Kidney (tissue), 14 donors: ENCODE results near the gene SEL1L. TPM values are rescaled to one million over a fixed set of nuclear protein-coding genes. Genes with fewer than 3 reads are reported as not detected.

Experiments used
- DNase-seq, 5 donors: peaks; one replicate each; pipeline ENCODE4 v3.0.0-alpha.2; 2013 to 2020
- FAIRE-seq: peaks from 2 replicates; lab custom pipeline; 2012; peaks lifted over from hg19 to GRCh38; lab: Jason Lieb, UNC
- H3K27ac ChIP-seq, 2 donors: one replicate each; pipeline ENCODE4 v1.7.0; 2013; ENCODE audit warnings: low read depth in 2 of 2, low read length in 2 of 2, inconsistent platforms in 1 of 2
- H3K27me3 ChIP-seq: one replicate; pipeline ENCODE4 v1.7.1; 2013; ENCODE audit warnings: low read length, inconsistent platforms; ENCODE audit not compliant: control insufficient read depth, insufficient read depth
- H3K36me3 ChIP-seq, 3 donors: one replicate each; pipeline versions ENCODE4 v1.7.0 to v1.7.1; 2013; ENCODE audit warnings: low read length in 3 of 3, control low read depth in 1 of 3, inconsistent platforms in 1 of 3; ENCODE audit not compliant: insufficient read depth in 3 of 3, control insufficient read depth in 2 of 3
- H3K4me1 ChIP-seq, 3 donors: one replicate each; pipeline versions ENCODE4 v1.7.0 to v1.7.1; 2013; ENCODE audit warnings: low read length in 3 of 3, inconsistent platforms in 1 of 3, low read depth in 1 of 3; ENCODE audit not compliant: control insufficient read depth in 2 of 3, insufficient read depth in 2 of 3
- H3K4me3 ChIP-seq, 3 donors: one replicate each; pipeline versions ENCODE4 v1.7.0 to v1.8.1; 2013; ENCODE audit warnings: low read length in 3 of 3, control low read depth in 1 of 3, inconsistent platforms in 1 of 3
- H3K9ac ChIP-seq, 3 donors: one replicate each; pipeline versions ENCODE4 v1.7.0 to v1.7.1; 2013; ENCODE audit warnings: low read length in 3 of 3, control low read depth in 1 of 3, inconsistent platforms in 1 of 3
- H3K9me3 ChIP-seq, 3 donors: one replicate each; pipeline versions ENCODE4 v1.7.0 to v1.7.1; 2013; ENCODE audit warnings: low read length in 3 of 3, control low read depth in 1 of 3, inconsistent platforms in 1 of 3; ENCODE audit not compliant: control insufficient read depth in 2 of 3, insufficient read depth in 1 of 3
- intact Hi-C: fragments of 100-400 bp; cut with DNase I; formaldehyde crosslinking; loops from one replicate; pipeline ENCODE4 v1.11.1; 2022
- polyA plus RNA-seq: library from polyadenylated mRNA; stranded (reverse); fragments of 350-450 nt; fragmentation: Illumina TruSeq; extraction: RNeasy Lipid Tissue Mini Kit (QIAGEN cat#74804); gene quantifications from one replicate; pipeline ENCODE4 v1.2.3, GENCODE V29; 2014; ENCODE audit warnings: low read depth, low replicate concordance; ENCODE audit not compliant: insufficient read depth
- total RNA-seq: library from RNA; stranded (reverse); fragmentation: NEBNext Ultra II Directional; extraction: Animal tissue kit (Norgen Biotek cat#: 25700); gene quantifications from one replicate; pipeline ENCODE4 v1.2.1, GENCODE V29; 2021
- TF ChIP-seq, protein P1 (sequence below): IDR thresholded peaks from 3 replicates; pipeline ENCODE4 v1.5.1; 2012; ENCODE audit warnings: mild to moderate bottlenecking, moderate library complexity, borderline replicate concordance; ENCODE audit not compliant: insufficient read depth; ENCODE audit errors: extremely low read depth
- donor health status: control.
- donor health status: control.
- donor health status: control.
- donor health status: control.
- donor health status: control.
- donor health status: DM: yes; HTN: yes; CAD: no.
- donor health status: Normal renal cell carcinoma (clear cell type).

SEL1L gene
- total and polyA plus RNA-seq, 2 donors from 2014 or later = 18.9 to 115 TPM

DNA sequence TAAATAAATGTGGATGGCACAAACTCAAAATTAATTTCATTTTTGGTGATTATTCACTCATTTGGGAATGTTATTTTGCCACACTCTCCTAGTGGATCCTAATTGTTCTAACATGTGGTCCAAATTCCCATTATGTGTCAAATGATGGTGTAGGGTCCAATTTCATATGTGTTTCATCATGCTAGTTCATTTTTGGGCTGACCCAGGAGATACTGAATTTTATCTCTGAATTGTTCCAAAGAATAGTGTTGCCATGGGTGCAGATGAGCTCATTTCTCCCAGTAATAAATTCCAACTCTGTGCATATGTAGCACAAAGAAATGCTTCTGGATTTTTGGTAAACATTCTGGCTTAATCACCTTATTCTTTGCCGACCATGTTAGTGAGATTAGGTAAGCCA is 23.5 kb upstream of the SEL1L start:
- no peaks in the 10 kb centered on the region for H3K9me3 ChIP-seq
- H3K27me3 ChIP-seq = no peaks in the 10 kb centered on the region
- no peak overlapping the region for H3K27ac ChIP-seq
- FAIRE-seq (no peak), DNase-seq (no peak)
- TF ChIP-seq, protein P1, sequence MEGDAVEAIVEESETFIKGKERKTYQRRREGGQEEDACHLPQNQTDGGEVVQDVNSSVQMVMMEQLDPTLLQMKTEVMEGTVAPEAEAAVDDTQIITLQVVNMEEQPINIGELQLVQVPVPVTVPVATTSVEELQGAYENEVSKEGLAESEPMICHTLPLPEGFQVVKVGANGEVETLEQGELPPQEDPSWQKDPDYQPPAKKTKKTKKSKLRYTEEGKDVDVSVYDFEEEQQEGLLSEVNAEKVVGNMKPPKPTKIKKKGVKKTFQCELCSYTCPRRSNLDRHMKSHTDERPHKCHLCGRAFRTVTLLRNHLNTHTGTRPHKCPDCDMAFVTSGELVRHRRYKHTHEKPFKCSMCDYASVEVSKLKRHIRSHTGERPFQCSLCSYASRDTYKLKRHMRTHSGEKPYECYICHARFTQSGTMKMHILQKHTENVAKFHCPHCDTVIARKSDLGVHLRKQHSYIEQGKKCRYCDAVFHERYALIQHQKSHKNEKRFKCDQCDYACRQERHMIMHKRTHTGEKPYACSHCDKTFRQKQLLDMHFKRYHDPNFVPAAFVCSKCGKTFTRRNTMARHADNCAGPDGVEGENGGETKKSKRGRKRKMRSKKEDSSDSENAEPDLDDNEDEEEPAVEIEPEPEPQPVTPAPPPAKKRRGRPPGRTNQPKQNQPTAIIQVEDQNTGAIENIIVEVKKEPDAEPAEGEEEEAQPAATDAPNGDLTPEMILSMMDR = no peak
- no peaks in the 10 kb centered on the region for H3K36me3 ChIP-seq
- no peak overlapping the region for H3K9ac ChIP-seq
- no peak overlapping the region for H3K4me3 ChIP-seq
- intact Hi-C loops = no loop called here
- no peaks in the 10 kb centered on the region for H3K4me1 ChIP-seq

DNA sequence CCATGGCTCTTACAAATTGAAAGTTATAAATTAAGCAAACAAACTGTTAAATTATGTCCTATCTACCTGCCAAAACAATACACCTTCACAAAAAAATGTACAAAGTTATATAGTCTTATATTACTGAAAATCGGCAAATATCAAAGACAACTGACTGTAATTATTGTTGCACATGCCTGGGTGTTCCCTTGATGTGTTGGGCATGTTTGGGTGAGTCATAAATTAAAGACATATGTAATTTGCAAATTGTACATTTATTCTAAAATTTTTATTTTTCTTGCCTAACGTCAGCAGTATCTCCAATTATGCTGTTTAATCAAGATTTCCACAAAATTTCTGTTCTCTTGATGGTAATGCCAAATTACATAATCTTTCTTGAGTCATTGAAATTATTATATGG is 22.0 kb upstream of the SEL1L start:
- TF ChIP-seq, protein P1 = no peak
- H3K9me3 ChIP-seq = no peaks in the 10 kb centered on the region
- intact Hi-C loops = no loop called here
- H3K4me1 ChIP-seq = no peaks in the 10 kb centered on the region
- FAIRE-seq (no peak), DNase-seq (no peak)
- no peak overlapping the region for H3K27ac ChIP-seq
- no peaks in the 10 kb centered on the region for H3K27me3 ChIP-seq
- no peaks in the 10 kb centered on the region for H3K36me3 ChIP-seq
- H3K4me3 ChIP-seq = no peak overlapping the region
- no peak overlapping the region for H3K9ac ChIP-seq

DNA sequence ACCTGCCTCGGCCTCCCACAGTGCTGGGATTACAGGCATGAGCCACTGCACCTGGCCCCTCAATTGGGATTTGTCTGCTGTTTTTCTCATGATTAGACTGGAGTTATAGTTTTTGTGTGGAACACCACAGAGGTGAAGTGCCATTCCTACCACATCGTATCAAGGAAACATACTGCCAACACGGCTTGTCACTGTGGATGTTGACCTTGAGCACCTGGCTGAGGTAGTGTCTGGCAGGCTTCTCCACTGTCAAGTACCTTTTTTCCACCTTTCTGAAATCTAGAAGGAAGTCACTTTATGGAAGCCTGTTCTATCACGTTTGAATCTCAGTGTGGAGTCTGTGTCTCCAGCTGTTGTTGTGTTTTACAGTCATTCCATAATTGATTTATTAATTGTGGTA is 21.4 kb upstream of the SEL1L start:
- FAIRE-seq (no peak), DNase-seq (no peak)
- Histone ChIP-seq H3K36me3 (no peaks in the 10 kb centered on the region), H3K4me1 (no peaks in the 10 kb centered on the region), H3K27ac (no peak overlapping the region), H3K27me3 (no peaks in the 10 kb centered on the region), H3K9ac (no peak overlapping the region), H3K9me3 (no peaks in the 10 kb centered on the region), H3K4me3 (no peak overlapping the region)
- intact Hi-C loops = no loop called here
- TF ChIP-seq, protein P1 = no peak

DNA sequence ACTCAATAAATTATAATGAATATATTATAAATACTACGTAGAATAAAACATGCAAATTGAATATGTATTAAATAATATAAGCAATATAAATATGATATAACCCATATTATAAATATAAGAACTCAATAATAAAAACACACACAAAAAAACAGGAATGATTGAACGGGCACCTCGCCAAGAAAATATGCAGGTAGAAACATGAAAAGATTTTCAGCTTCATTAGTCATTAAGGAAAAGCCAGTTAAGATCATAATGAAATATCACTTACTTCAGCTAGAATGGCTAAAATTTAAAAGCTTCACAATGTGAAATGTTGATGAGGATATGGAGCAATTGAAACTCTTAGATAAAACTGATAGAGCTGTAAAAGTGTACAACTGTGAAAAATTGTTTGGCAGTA is 17.8 kb upstream of the SEL1L start:
- H3K4me3 ChIP-seq = no peak overlapping the region
- intact Hi-C loops = no loop called here
- no peak overlapping the region for H3K27ac ChIP-seq
- no peaks in the 10 kb centered on the region for H3K27me3 ChIP-seq
- no peaks in the 10 kb centered on the region for H3K36me3 ChIP-seq
- no peaks in the 10 kb centered on the region for H3K4me1 ChIP-seq
- FAIRE-seq = peak; percentile 89
- TF ChIP-seq, protein P1 = no peak
- H3K9ac ChIP-seq = no peak overlapping the region
- H3K9me3 ChIP-seq = no peaks in the 10 kb centered on the region
- DNase-seq = no peak
